Large intestine (tissue), 3 donors: ENCODE measurements around the gene KRTAP9-6. TPM values are rescaled to one million over a fixed set of nuclear protein-coding genes. Genes with fewer than 3 reads are reported as not detected.
"Not testable (repeated sequence)": the region's sequence is repeated elsewhere in the genome, so short reads cannot be mapped to it uniquely, and the experiment has no call there.

Experiments
- DNase-seq, 2 donors: peaks; one replicate each; pipeline versions ENCODE4 v3.0.0 to v3.0.0-alpha.2; 2013
- H3K27ac ChIP-seq: one replicate; pipeline ENCODE4 v1.5.1; 2013; ENCODE audit warnings: low read length
- H3K27me3 ChIP-seq: 2 replicates; pipeline ENCODE4 v1.6.1; 2013; ENCODE audit warnings: low read length; ENCODE audit not compliant: control insufficient read depth, insufficient read depth
- H3K36me3 ChIP-seq: 2 replicates; pipeline ENCODE4 v1.6.1; 2013; ENCODE audit warnings: low read length; ENCODE audit not compliant: control insufficient read depth, insufficient read depth
- H3K4me1 ChIP-seq: one replicate; pipeline ENCODE4 v1.6.1; 2013; ENCODE audit warnings: low read length; ENCODE audit not compliant: control insufficient read depth, insufficient read depth
- H3K4me3 ChIP-seq: one replicate; pipeline ENCODE4 v1.5.1; 2013; ENCODE audit warnings: low read length
- H3K9me3 ChIP-seq: one replicate; pipeline ENCODE4 v1.6.1; 2013; ENCODE audit warnings: mild to moderate bottlenecking, low read depth, low read length, moderate library complexity; ENCODE audit not compliant: control insufficient read depth
- WGBS: methylation state at CpG from one replicate; pipeline ENCODE4 v1.1.5; 2013; ENCODE audit warnings: low lambda C conversion rate; ENCODE audit not compliant: insufficient coverage; 5-methylcytosine and 5-hydroxymethylcytosine counted together
- polyA plus RNA-seq: library from polyadenylated mRNA; unstranded; fragments of 120-200 nt; gene quantifications from one replicate; pipeline ENCODE4 v1.2.1, GENCODE V29; 2013

Gene KRTAP9-6
- polyA plus RNA-seq, 1 donor, result not detected

DNA sequence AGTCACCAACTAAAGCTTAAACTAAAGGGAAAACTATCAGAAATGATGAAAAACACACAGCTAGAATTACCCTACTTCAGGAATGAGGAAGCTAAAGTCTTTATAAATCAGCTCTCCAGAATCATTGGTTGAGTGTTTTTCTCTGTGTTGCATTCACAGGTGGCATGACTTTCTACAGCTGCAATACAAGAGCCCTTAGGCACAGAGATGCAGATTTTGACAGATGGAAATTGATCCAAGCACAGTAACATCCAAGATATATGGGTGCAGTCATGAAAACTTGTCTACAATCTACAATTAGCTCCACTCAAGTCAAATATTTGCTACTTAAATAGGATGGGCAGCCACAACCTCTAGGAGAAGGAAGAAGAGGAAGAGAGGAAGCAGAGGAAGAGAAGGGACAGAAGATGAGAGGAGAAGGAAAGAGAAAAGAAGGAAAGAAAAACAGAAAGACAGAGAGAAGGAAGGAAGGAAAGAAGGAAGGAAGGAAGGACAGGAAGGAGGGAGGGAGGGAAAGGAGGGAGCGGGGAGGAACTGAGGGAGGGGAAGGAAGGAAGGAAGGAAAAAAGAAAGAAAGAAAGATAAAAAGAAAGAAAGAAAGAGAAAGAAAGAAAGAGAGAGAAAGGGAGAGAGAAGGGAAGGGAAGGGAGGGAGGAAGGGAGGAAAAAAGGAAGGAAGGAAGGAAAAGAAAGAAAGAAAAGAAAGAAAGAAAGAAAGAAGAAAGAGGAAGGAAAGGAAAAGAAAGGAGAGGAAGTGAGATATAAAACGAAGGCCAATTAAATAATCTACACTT is 18.0 kb upstream of the KRTAP9-6 start:
- H3K9me3 ChIP-seq, DNase-seq, H3K36me3 ChIP-seq, H3K4me1 ChIP-seq, H3K27ac ChIP-seq, H3K4me3 ChIP-seq, H3K27me3 ChIP-seq: not testable (repeated sequence)
- 50% methylated on average over 2 of the region's 2 CpGs for WGBS

- H3K27me3 ChIP-seq, result peaks cover 13% of the 10 kb centered on the region
- H3K27ac ChIP-seq, H3K36me3 ChIP-seq, DNase-seq, H3K9me3 ChIP-seq, H3K4me1 ChIP-seq, H3K4me3 ChIP-seq: not testable (repeated sequence)
- no CpG with 5 or more reads among the region's 2 CpGs for WGBS
Observed at GRCh38 chr17:41249637-41250240, 15.4 kb upstream of the KRTAP9-6 start, which contains the start of gene KRTAP9-4. KRTAP9-4 (plus strand) TSS chr17:41249687; CDS start chr17:41249721, 34 bp downstream.

DNA sequence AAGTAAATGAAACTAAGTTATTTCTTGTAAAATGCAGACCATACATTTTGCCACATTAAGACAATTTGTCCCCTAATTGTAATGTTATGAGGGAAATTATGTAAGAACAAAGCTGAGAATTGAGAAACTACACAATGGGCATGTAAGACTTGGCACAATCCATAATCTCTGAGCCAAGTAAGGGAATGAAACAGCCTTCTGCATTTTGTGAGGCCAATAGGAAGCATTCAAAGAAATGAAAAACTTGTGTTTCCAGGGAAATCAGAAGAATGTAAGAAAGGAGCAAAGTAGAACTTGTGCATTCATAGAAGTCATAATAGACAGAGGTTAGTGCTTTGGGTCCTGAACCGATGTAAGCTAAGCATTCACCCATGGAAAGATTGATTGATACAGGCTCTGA is 13.9 kb upstream of the KRTAP9-6 start:
- no peaks in the 10 kb centered on the region for H3K9me3 ChIP-seq
- no peak for DNase-seq
- H3K4me1 ChIP-seq, result no peaks in the 10 kb centered on the region
- no peak overlapping the region for H3K27ac ChIP-seq
- H3K27me3 ChIP-seq, result peaks cover 13% of the 10 kb centered on the region
- H3K4me3 ChIP-seq, result no peak overlapping the region
- no peaks in the 10 kb centered on the region for H3K36me3 ChIP-seq
- no CpG with 5 or more reads among the region's 1 CpG for WGBS

DNA sequence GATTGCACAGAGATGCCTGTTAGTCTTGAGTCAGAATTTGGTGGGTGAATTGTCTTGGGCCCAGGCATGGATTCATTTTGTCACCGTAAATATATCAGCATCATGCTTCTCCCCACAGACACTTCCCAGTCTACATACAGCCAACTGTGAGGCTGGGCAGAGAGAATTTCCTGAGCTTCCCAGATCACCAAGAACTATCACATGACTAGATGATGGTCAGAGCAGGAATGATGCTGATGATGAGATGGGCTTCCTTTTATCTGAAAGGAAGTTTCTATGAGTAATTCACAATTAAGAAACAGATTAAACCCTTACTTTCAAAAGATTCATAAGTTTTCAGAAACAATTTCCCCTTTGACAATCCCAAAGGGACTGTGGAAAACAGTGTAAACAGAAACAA is 10.3 kb upstream of the KRTAP9-6 start:
- Histone ChIP-seq H3K9me3 (no peaks in the 10 kb centered on the region), H3K36me3 (no peaks in the 10 kb centered on the region), H3K4me1 (no peaks in the 10 kb centered on the region), H3K27ac (no peak overlapping the region), H3K27me3 (peaks cover 18% of the 10 kb centered on the region), H3K4me3 (no peak overlapping the region)
- no peak for DNase-seq
- no CpG with 5 or more reads among the region's 1 CpG for WGBS

DNA sequence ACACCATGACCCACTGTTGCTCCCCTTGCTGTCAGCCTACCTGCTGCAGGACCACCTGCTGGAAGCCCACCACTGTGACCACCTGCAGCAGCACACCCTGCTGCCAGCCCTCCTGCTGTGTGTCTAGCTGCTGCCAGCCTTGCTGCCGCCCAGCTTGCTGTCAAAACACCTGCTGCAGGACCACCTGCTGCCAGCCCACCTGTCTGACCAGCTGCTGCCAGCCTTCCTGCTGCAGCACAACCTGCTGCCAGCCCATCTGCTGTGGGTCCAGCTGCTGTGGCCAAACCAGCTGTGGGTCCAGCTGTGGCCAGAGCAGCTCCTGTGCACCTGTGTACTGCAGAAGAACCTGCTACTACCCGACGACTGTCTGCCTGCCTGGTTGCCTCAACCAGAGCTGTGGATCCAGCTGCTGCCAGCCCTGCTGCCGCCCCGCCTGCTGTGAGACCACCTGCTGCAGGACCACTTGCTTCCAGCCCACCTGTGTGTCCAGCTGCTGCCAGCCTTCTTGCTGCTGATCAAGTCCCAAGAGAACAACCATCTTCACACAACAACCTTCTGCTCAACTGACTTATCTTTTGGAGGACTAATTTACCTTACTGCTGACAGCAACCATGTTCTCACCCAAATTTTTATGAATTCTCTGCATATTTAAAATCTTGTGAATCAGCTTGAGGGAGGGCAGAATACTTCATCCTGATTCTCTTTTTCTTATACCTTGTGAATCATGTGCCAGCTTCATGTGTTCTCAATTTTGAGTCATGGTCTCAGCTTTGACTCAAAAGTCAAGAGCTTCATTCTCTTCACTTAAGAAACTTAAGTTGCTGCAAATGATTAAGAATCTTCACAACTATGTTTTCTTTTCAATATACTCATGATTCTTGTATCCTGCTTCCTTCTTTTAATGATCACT is 9.5 kb upstream of the KRTAP9-6 start, which contains the start of gene KRTAP9-9:
Gene KRTAP9-9 (plus strand): TSS at position 4 of the 910 bp plus-strand sequence.
- not testable (repeated sequence) for DNase-seq, H3K9me3 ChIP-seq, H3K27ac ChIP-seq, H3K36me3 ChIP-seq, H3K4me1 ChIP-seq, H3K4me3 ChIP-seq
- WGBS, result no CpG with 5 or more reads among the region's 5 CpGs
- H3K27me3 ChIP-seq, result peaks cover 18% of the 10 kb centered on the region

DNA sequence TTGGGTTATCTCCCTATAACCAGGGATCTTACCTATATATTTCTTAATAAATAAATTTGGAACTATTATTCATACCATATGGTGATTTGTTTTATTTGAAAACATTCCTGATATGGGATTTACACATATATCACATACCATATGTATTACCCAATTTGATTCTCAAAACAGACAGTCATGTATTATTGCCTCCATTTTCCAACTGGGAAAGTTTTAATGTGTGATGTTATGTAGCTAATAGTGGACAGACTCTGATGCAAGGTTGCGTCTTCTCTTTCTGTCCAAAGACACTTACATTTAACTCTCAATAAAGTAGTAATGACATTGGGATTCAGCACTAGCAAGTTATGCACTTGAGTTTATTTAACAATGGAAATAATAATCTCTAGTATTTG is 8.9 kb upstream of the KRTAP9-6 start:
- H3K36me3 ChIP-seq, result no peaks in the 10 kb centered on the region
- WGBS, result no CpG with 5 or more reads among the region's 1 CpG
- no peak overlapping the region for H3K4me3 ChIP-seq
- peaks cover 15% of the 10 kb centered on the region for H3K27me3 ChIP-seq
- no peaks in the 10 kb centered on the region for H3K9me3 ChIP-seq
- no peak for DNase-seq
- H3K27ac ChIP-seq, result no peak overlapping the region
- no peaks in the 10 kb centered on the region for H3K4me1 ChIP-seq

- Histone ChIP-seq H3K4me3 (no peak overlapping the region), H3K36me3 (no peaks in the 10 kb centered on the region), H3K9me3 (no peaks in the 10 kb centered on the region), H3K4me1 (no peaks in the 10 kb centered on the region), H3K27ac (no peak overlapping the region), H3K27me3 (peaks cover 11% of the 10 kb centered on the region)
- no peak for DNase-seq
Observed at GRCh38 chr17:41258406-41258805, 6.8 kb upstream of the KRTAP9-6 start.

GRCh38 chr17:41263212-41263611 is 2.0 kb upstream of the KRTAP9-6 start:
- Histone ChIP-seq H3K9me3 (no peaks in the 10 kb centered on the region), H3K27ac (no peak overlapping the region), H3K4me1 (no peaks in the 10 kb centered on the region), H3K27me3 (peaks cover 7% of the 10 kb centered on the region), H3K4me3 (no peak overlapping the region), H3K36me3 (no peaks in the 10 kb centered on the region)
- no CpG with 5 or more reads among the region's 2 CpGs for WGBS
- no peak for DNase-seq

GRCh38 chr17:41264599-41264998 is 579 bp upstream of the KRTAP9-6 start:
- H3K4me3 ChIP-seq, result no peak overlapping the region
- H3K36me3 ChIP-seq, result no peaks in the 10 kb centered on the region
- no peak for DNase-seq
- no peaks in the 10 kb centered on the region for H3K4me1 ChIP-seq
- peaks cover 7% of the 10 kb centered on the region for H3K27me3 ChIP-seq
- no peak overlapping the region for H3K27ac ChIP-seq
- H3K9me3 ChIP-seq, result no peaks in the 10 kb centered on the region
- WGBS, result no CpG with 5 or more reads among the region's 3 CpGs

- DNase-seq, result no peak
- Histone ChIP-seq H3K27me3 (peaks cover 6% of the 10 kb centered on the region), H3K9me3 (no peaks in the 10 kb centered on the region), H3K36me3 (no peaks in the 10 kb centered on the region), H3K4me1 (no peaks in the 10 kb centered on the region), H3K27ac (no peak overlapping the region), H3K4me3 (no peak overlapping the region)
- no CpG with 5 or more reads among the region's 3 CpGs for WGBS
Observed at GRCh38 chr17:41267711-41268110, 2.5 kb downstream of the KRTAP9-6 start.
